H1 (cell line): ENCODE measurements around the gene PARK7. TPM values are rescaled to one million over a fixed set of nuclear protein-coding genes. Genes with fewer than 3 reads are reported as not detected.

ENCODE experiments used
- CTCF ChIA-PET: fragments of 300-600 bp; sonication (Branson Sonifier 250); formaldehyde crosslinking; loops from one replicate; lab custom pipeline; 2021; ENCODE audit not compliant: partially characterized antibody; lab: Charles Lee
- POLR2A ChIA-PET: fragments of 300-600 bp; sonication (Branson Sonifier 250); formaldehyde crosslinking; loops from one replicate; lab custom pipeline; 2021; ENCODE audit warnings: inconsistent platforms; ENCODE audit not compliant: partially characterized antibody; lab: Charles Lee
- DNase-seq, 2 experiments: peaks; one replicate each; pipeline versions ENCODE4 v3.0.0 to v3.0.0-alpha.2; 2010 to 2022; ENCODE audit warnings: low spot score in 2 of 2, low read depth in 1 of 2, mixed read lengths in 1 of 2
- FAIRE-seq: peaks from 2 replicates; lab custom pipeline; 2011; peaks lifted over from hg19 to GRCh38; lab: Jason Lieb, UNC
- H2AFZ ChIP-seq: 2 replicates; pipeline ENCODE4 v1.8.1; 2012; ENCODE audit warnings: low read length, inconsistent platforms
- H2AK5ac ChIP-seq: 2 replicates; pipeline ENCODE4 v1.6.1; 2013; ENCODE audit warnings: low read depth, low read length
- H2BK120ac ChIP-seq: replicated peaks from 2 replicates; pipeline ENCODE3; 2013; ENCODE audit warnings: low read depth, low read length, inconsistent platforms
- H2BK12ac ChIP-seq: 2 replicates; pipeline ENCODE4 v1.6.1; 2013; ENCODE audit warnings: low read depth, low read length
- H2BK15ac ChIP-seq: 2 replicates; pipeline ENCODE4 v1.6.1; 2013; ENCODE audit warnings: low read length
- H2BK20ac ChIP-seq: 2 replicates; pipeline ENCODE4 v1.6.1; 2013; ENCODE audit warnings: low read length
- H2BK5ac ChIP-seq: 2 replicates; pipeline ENCODE4 v1.6.1; 2013; ENCODE audit warnings: low read depth, low read length
- H3K14ac ChIP-seq: 2 replicates; pipeline ENCODE4 v1.6.1; 2013; ENCODE audit warnings: inconsistent platforms; ENCODE audit not compliant: insufficient read length
- H3K18ac ChIP-seq: 2 replicates; pipeline ENCODE4 v1.6.1; 2013; ENCODE audit warnings: low read length; ENCODE audit errors: extremely low read depth
- H3K23ac ChIP-seq: 2 replicates; pipeline ENCODE4 v1.6.1; 2013; ENCODE audit warnings: inconsistent platforms; ENCODE audit not compliant: insufficient read length
- H3K23me2 ChIP-seq: 2 replicates; pipeline ENCODE4 v1.6.1; 2013; ENCODE audit warnings: low read depth, low read length
- H3K27ac ChIP-seq: 2 replicates; pipeline ENCODE4 v1.6.1; 2011; ENCODE audit warnings: low read depth, low read length, inconsistent platforms
- H3K27me3 ChIP-seq, 4 experiments: replicated peaks in 1 of 4; 1 replicate in 1 of 4; 2 replicates in 3 of 4; pipeline versions ENCODE4 v1.6.1 to v1.8.1; 2011 to 2013; ENCODE audit warnings: low read length in 3 of 4, mild to moderate bottlenecking in 3 of 4, inconsistent platforms in 2 of 4, mixed read lengths in 2 of 4, moderate library complexity in 1 of 4; ENCODE audit not compliant: control insufficient read depth in 3 of 4, insufficient read depth in 3 of 4; ENCODE audit errors: extremely low read depth in 1 of 4
- H3K36me3 ChIP-seq, 4 experiments: 2 replicates each; pipeline versions ENCODE4 v1.6.1 to v1.8.1; 2011 to 2013; ENCODE audit warnings: mild to moderate bottlenecking in 4 of 4, low read length in 3 of 4, moderate library complexity in 2 of 4, control low read depth in 1 of 4, inconsistent platforms in 1 of 4; ENCODE audit not compliant: insufficient read depth in 4 of 4, control insufficient read depth in 2 of 4
- H3K4ac ChIP-seq: replicated peaks from 2 replicates; pipeline ENCODE3; 2013; ENCODE audit warnings: low read length, low read depth, mixed read lengths, inconsistent platforms; ENCODE audit not compliant: insufficient read length
- H3K4me1 ChIP-seq, 4 experiments: replicated peaks in 1 of 4; 1 replicate in 1 of 4; 2 replicates in 3 of 4; pipeline versions ENCODE4 v1.6.1 to v1.8.1; 2011 to 2013; ENCODE audit warnings: low read length in 3 of 4, inconsistent platforms in 2 of 4, mixed read lengths in 1 of 4; ENCODE audit not compliant: insufficient read depth in 4 of 4, control insufficient read depth in 3 of 4
- H3K4me2 ChIP-seq, 2 experiments: 2 replicates each; pipeline versions ENCODE4 v1.6.1 to v1.8.1; 2011 to 2013; ENCODE audit warnings: low read depth in 2 of 2, low read length in 2 of 2, control low read depth in 1 of 2, inconsistent platforms in 1 of 2, mild to moderate bottlenecking in 1 of 2; ENCODE audit not compliant: insufficient read depth in 1 of 2
- H3K4me3 ChIP-seq, 4 experiments: fragments of 200-600, 300-600 bp in 1 of 4; sonication (generic), shearing (Covaris generic), sonication (Bioruptor Twin) in 1 of 4; 2 replicates each; pipeline versions ENCODE4 v1.5.1 to v1.8.1; 2011 to 2016; ENCODE audit warnings: low read length in 4 of 4, low read depth in 3 of 4, control low read depth in 2 of 4, inconsistent platforms in 2 of 4, mild to moderate bottlenecking in 2 of 4, mixed read lengths in 1 of 4, moderate library complexity in 1 of 4; ENCODE audit not compliant: insufficient read depth in 2 of 4; ENCODE audit errors: extremely low read depth in 1 of 4
- H3K56ac ChIP-seq: replicated peaks from 2 replicates; pipeline ENCODE3; 2013; ENCODE audit warnings: low read depth, mild to moderate bottlenecking, mixed read lengths, low read length, inconsistent platforms; ENCODE audit not compliant: insufficient read length
- H3K79me1 ChIP-seq: 2 replicates; pipeline ENCODE4 v1.6.1; 2013; ENCODE audit warnings: low read depth, low read length, control low read depth
- H3K79me2 ChIP-seq, 2 experiments: 2 replicates each; pipeline versions ENCODE4 v1.6.1 to v1.8.1; 2012 to 2013; ENCODE audit warnings: low read length in 2 of 2, mild to moderate bottlenecking in 2 of 2, inconsistent platforms in 1 of 2; ENCODE audit not compliant: insufficient read depth in 2 of 2, control insufficient read depth in 1 of 2
- H3K9ac ChIP-seq, 4 experiments: replicated peaks in 1 of 4; 1 replicate in 1 of 4; 2 replicates in 3 of 4; pipeline versions ENCODE4 v1.6.1 to v1.8.1; 2011 to 2013; ENCODE audit warnings: low read depth in 3 of 4, low read length in 3 of 4, control low read depth in 2 of 4, mild to moderate bottlenecking in 2 of 4, moderate library complexity in 2 of 4, inconsistent platforms in 1 of 4; ENCODE audit errors: extremely low read depth in 1 of 4
- H3K9me3 ChIP-seq, 2 experiments: 2 replicates each; pipeline versions ENCODE4 v1.6.1 to v1.8.1; 2012 to 2013; ENCODE audit warnings: mild to moderate bottlenecking in 2 of 2, moderate library complexity in 2 of 2, control low read depth in 1 of 2, inconsistent platforms in 1 of 2, low read depth in 1 of 2, low read length in 1 of 2, mixed read lengths in 1 of 2; ENCODE audit not compliant: insufficient read depth in 2 of 2
- H4K20me1 ChIP-seq, 2 experiments: replicated peaks in 1 of 2; 2 replicates each; pipeline versions ENCODE3 to v1.8.1; 2011 to 2013; ENCODE audit warnings: inconsistent platforms in 2 of 2, low read length in 2 of 2, mild to moderate bottlenecking in 1 of 2; ENCODE audit not compliant: insufficient read depth in 2 of 2, control insufficient read depth in 1 of 2
- H4K5ac ChIP-seq: 2 replicates; pipeline ENCODE4 v1.6.1; 2013; ENCODE audit warnings: low read length, low read depth, mixed read lengths, inconsistent platforms; ENCODE audit not compliant: insufficient read length
- H4K8ac ChIP-seq: 2 replicates; pipeline ENCODE4 v1.8.0; 2013; ENCODE audit warnings: mild to moderate bottlenecking, moderate library complexity, low read length, inconsistent platforms; ENCODE audit not compliant: insufficient read depth; ENCODE audit errors: extremely low read depth
- H4K91ac ChIP-seq: replicated peaks from 2 replicates; pipeline ENCODE3; 2013; ENCODE audit warnings: low read length, mixed read lengths, inconsistent platforms; ENCODE audit not compliant: insufficient read length
- EGR1 ChIP-seq: IDR thresholded peaks from 2 replicates; pipeline ENCODE4 v1.6.1; 2011; ENCODE audit warnings: low read depth, low read length, borderline replicate concordance
- SAP30 ChIP-seq: fragments of 300-600 bp; sonication (generic); IDR thresholded peaks from 2 replicates; pipeline ENCODE4 v1.7.1; 2012; ENCODE audit warnings: low read length, moderate library complexity, mild to moderate bottlenecking, inconsistent platforms; ENCODE audit not compliant: insufficient read depth, insufficient replicate concordance
- SIX5 ChIP-seq: IDR thresholded peaks from 2 replicates; pipeline ENCODE4 v1.6.1; 2011; ENCODE audit warnings: mild to moderate bottlenecking, low read depth, low read length
- SUZ12 ChIP-seq: fragments of 200-600 bp; sonication (generic); IDR thresholded peaks from 2 replicates; pipeline ENCODE4 v1.6.1; 2012; ENCODE audit warnings: mild to moderate bottlenecking, inconsistent platforms, low read length, moderate library complexity, mixed read lengths
- WGBS, 2 experiments: shearing (Covaris generic) in 1 of 2; methylation state at CpG; one replicate each; pipeline versions ENCODE4 v1.1.6 to v1.1.7; 2013 to 2015; ENCODE audit warnings: low lambda C conversion rate in 2 of 2, mixed read lengths in 2 of 2, inconsistent platforms in 1 of 2, low coverage in 1 of 2, missing lambda C conversion rate in 1 of 2; ENCODE audit not compliant: insufficient replicate concordance in 2 of 2, insufficient coverage in 1 of 2, insufficient read length in 1 of 2; ENCODE audit errors: extremely low coverage in 1 of 2, missing lambda C conversion rate in 1 of 2; 5-methylcytosine and 5-hydroxymethylcytosine counted together
- polyA plus RNA-seq, 7 experiments: library from polyadenylated mRNA; depleted of rRNA in 3 of 7; stranded (reverse) in 5 of 7; unstranded in 2 of 7; fragments of >200 nt in 5 of 7; fragments of 200-250 nt in 2 of 7; gene quantifications; 1 replicate in 5 of 7; 2 replicates in 1 of 7; 4 replicates in 1 of 7; pipeline versions ENCODE4 v1.2.1 to v1.2.3, GENCODE V29; 2011 to 2013; ENCODE audit warnings: missing spikeins in 2 of 7, mixed read lengths in 2 of 7
- total RNA-seq: library from RNA; stranded (reverse); fragmentation: NEBNext Ultra II Directional; extraction: Animal tissue kit (Norgen Biotek cat#: 25700); gene quantifications from 2 replicates; pipeline ENCODE4 v1.2.1, GENCODE V29; 2021

The PARK7 gene
- total and polyA plus RNA-seq, 2 of the 8 experiments (the other 6 are each of a cell fraction or from before 2014, with no cell fraction given) = 206 to 383 TPM

DNA sequence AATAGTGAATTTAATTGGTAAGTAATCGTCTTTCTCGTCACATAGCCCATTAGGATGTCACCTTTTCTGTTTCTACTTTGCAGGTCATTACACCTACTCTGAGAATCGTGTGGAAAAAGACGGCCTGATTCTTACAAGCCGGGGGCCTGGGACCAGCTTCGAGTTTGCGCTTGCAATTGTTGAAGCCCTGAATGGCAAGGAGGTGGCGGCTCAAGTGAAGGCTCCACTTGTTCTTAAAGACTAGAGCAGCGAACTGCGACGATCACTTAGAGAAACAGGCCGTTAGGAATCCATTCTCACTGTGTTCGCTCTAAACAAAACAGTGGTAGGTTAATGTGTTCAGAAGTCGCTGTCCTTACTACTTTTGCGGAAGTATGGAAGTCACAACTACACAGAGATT, 23.3 kb downstream of the PARK7 start:
- Histone ChIP-seq H3K27me3 (no peaks in the 10 kb centered on the region), H3K23me2 (no peaks in the 10 kb centered on the region; the same call in 1 of the 2 replicates), H4K20me1 (no peaks in the 10 kb centered on the region), H3K23ac (no peak overlapping the region), H2BK15ac (no peak overlapping the region), H3K18ac (no peak overlapping the region), H2BK20ac (no peak overlapping the region), H3K36me3 (peaks cover 14 to 53% (median 30%) of the 10 kb centered on the region in 4 experiments), H3K4me2 (no peak overlapping the region), H2BK120ac (no peak overlapping the region), H3K9ac (no peak overlapping the region), H3K79me1 (peaks cover 8% of the 10 kb centered on the region; the same call in 1 of the 2 replicates), H3K14ac (no peak overlapping the region), H2BK5ac (no peak overlapping the region), H3K56ac (no peak overlapping the region), H4K8ac (no peak overlapping the region), H2AFZ (no peak overlapping the region), H3K9me3 (no peaks in the 10 kb centered on the region), H4K5ac (no peak overlapping the region), H3K4ac (no peak overlapping the region), H4K91ac (no peak overlapping the region), H3K4me3 (no peak overlapping the region), H3K4me1 (peaks cover 0 to 3% (median 1%) of the 10 kb centered on the region in 4 experiments; a peak in 1 of 7 replicates), H2AK5ac (no peak overlapping the region), H3K27ac (no peak overlapping the region), H3K79me2 (no peaks in the 10 kb centered on the region), H2BK12ac (no peak overlapping the region)
- ChIA-PET POLR2A (interaction anchor here (0.6 to 1.5 kb wide), 7 partner anchors 12 to 348 kb away, joined by 3 to 4 read pairs (median 4); partner anchors contain the start of gene ERRFI1), CTCF (interaction anchor here (0.7 to 16.4 kb wide), 10 partner anchors 10 to 366 kb away, joined by 3 to 249 read pairs (median 8); no protein-coding TSS in a partner anchor)
- no peak for TF ChIP-seq SIX5
- no peak for TF ChIP-seq SAP30
- TF ChIP-seq SUZ12 = no peak
- no peak for TF ChIP-seq EGR1
- DNase-seq (no peak), FAIRE-seq (no peak)
- WGBS, 2 experiments = 97% methylated on average over 15 of the region's 15 CpGs; no CpG with 5 or more reads in 1 of the 2 experiments
